Neural cell (in vitro differentiated cells): Measurements from ENCODE around the gene WTIP. TPM values are rescaled to one million over a fixed set of nuclear protein-coding genes. Genes with fewer than 3 reads are reported as not detected.
"Not testable (repeated sequence)": the region's sequence is repeated elsewhere in the genome, so short reads cannot be mapped to it uniquely, and the experiment has no call there.

Experiments
- H2AFZ ChIP-seq: fragments of 200-600, 300-800 bp; sonication (generic), shearing (Covaris generic); 2 replicates; pipeline ENCODE4 v1.6.0; 2014; ENCODE audit warnings: low read depth, mild to moderate bottlenecking, antibody characterized with exemption, low read length, moderate library complexity
- H3F3A ChIP-seq: fragments of 200-600 bp; shearing (Covaris generic); 2 replicates; pipeline ENCODE4 v1.6.1; 2016; ENCODE audit warnings: mild to moderate bottlenecking, moderate library complexity, mixed read lengths, antibody characterized with exemption, low read length; ENCODE audit not compliant: insufficient read depth, poor library complexity, severe bottlenecking
- H3K27ac ChIP-seq: fragments of 200-600, 300-800 bp; sonication (generic), shearing (Covaris generic); 2 replicates; pipeline ENCODE4 v1.5.1; 2014; ENCODE audit warnings: mild to moderate bottlenecking, low read length, moderate library complexity
- H3K27me3 ChIP-seq: fragments of 300-800, 200-600 bp; sonication (generic), shearing (Covaris generic); 2 replicates; pipeline ENCODE4 v1.6.0; 2014; ENCODE audit warnings: mild to moderate bottlenecking, low read depth, low read length, moderate library complexity; ENCODE audit not compliant: insufficient read depth
- H3K36me3 ChIP-seq: fragments of 300-800, 200-600 bp; sonication (generic), shearing (Covaris generic); 2 replicates; pipeline ENCODE4 v1.5.1; 2014; ENCODE audit warnings: mild to moderate bottlenecking, antibody characterized with exemption, low read length, moderate library complexity; ENCODE audit not compliant: insufficient read depth
- H3K4me2 ChIP-seq: fragments of 300-800, 200-600 bp; sonication (generic), shearing (Covaris generic); 2 replicates; pipeline ENCODE4 v1.6.0; 2014; ENCODE audit warnings: mild to moderate bottlenecking, low read length
- H3K4me3 ChIP-seq: fragments of 300-800, 200-600 bp; sonication (generic), shearing (Covaris generic); 2 replicates; pipeline ENCODE4 v1.5.1; 2014; ENCODE audit warnings: mild to moderate bottlenecking, low read length, moderate library complexity
- H3K79me2 ChIP-seq: fragments of 200-600 bp; shearing (Covaris generic); replicated peaks from 2 replicates; pipeline ENCODE4 v1.6.0; 2014; ENCODE audit warnings: mild to moderate bottlenecking, low read length, moderate library complexity; ENCODE audit not compliant: insufficient read depth
- H3K9ac ChIP-seq: fragments of 300-800, 200-600 bp; sonication (generic), shearing (Covaris generic); 2 replicates; pipeline ENCODE4 v1.6.1; 2016; ENCODE audit warnings: mild to moderate bottlenecking, low read length, mixed read lengths
- H3K9me2 ChIP-seq: fragments of 200-600 bp; shearing (Covaris generic); 2 replicates; pipeline ENCODE4 v1.6.1; 2016; ENCODE audit warnings: mild to moderate bottlenecking, low read length, mixed read lengths; ENCODE audit not compliant: insufficient read depth
- H3K9me3 ChIP-seq: fragments of 200-600, 300-800 bp; sonication (generic), shearing (Covaris generic); 2 replicates; pipeline ENCODE4 v1.6.1; 2016; ENCODE audit warnings: mild to moderate bottlenecking, mixed run types, low read length, moderate library complexity, mixed read lengths
- H4K20me1 ChIP-seq: fragments of 200-600 bp; shearing (Covaris generic); 2 replicates; pipeline ENCODE4 v1.6.1; 2016; ENCODE audit warnings: mild to moderate bottlenecking, mixed run types; ENCODE audit not compliant: insufficient read depth
- CTCF ChIP-seq: fragments of 450-650 bp; IDR thresholded peaks from 2 replicates; pipeline ENCODE4 v1.5.1; 2014; ENCODE audit warnings: antibody characterized with exemption, mild to moderate bottlenecking, moderate library complexity; ENCODE audit not compliant: poor library complexity, severe bottlenecking
- EP300 ChIP-seq: fragments of 450-650 bp; conservative IDR thresholded peaks from 2 replicates; pipeline ENCODE4 v1.6.1; 2014; ENCODE audit warnings: antibody characterized with exemption, mild to moderate bottlenecking, moderate library complexity; ENCODE audit not compliant: poor library complexity, severe bottlenecking
- EZH2 ChIP-seq: fragments of 200-600, 300-800 bp; shearing (Covaris generic), sonication (generic); IDR thresholded peaks from 2 replicates; pipeline ENCODE4 v1.6.1; 2014; ENCODE audit warnings: antibody characterized with exemption, low read length, borderline replicate concordance, mild to moderate bottlenecking; ENCODE audit not compliant: insufficient read depth, poor library complexity, severe bottlenecking
- MXI1 ChIP-seq: fragments of 450-650 bp; conservative IDR thresholded peaks from 2 replicates; pipeline ENCODE4 v1.6.1; 2014; ENCODE audit warnings: antibody characterized with exemption, mild to moderate bottlenecking; ENCODE audit not compliant: poor library complexity, severe bottlenecking
- RAD21 ChIP-seq: fragments of 450-650 bp; conservative IDR thresholded peaks from 2 replicates; pipeline ENCODE4 v1.6.1; 2014; ENCODE audit warnings: antibody characterized with exemption, mild to moderate bottlenecking, moderate library complexity
- SMC3 ChIP-seq: fragments of 450-650 bp; conservative IDR thresholded peaks from 2 replicates; pipeline ENCODE4 v1.6.1; 2014; ENCODE audit warnings: antibody characterized with exemption, mild to moderate bottlenecking, moderate library complexity; ENCODE audit not compliant: poor library complexity
- polyA plus RNA-seq: library from polyadenylated mRNA; depleted of rRNA; stranded (reverse); fragments of >200 nt; gene quantifications from 2 replicates; pipeline ENCODE4 v1.2.3, GENCODE V29; 2014
- TF ChIP-seq, protein P1 (sequence below): IDR thresholded peaks from 2 replicates; pipeline ENCODE4 v1.6.1; 2012; ENCODE audit warnings: borderline replicate concordance

Gene WTIP
- polyA plus RNA-seq, 1 donor from 2014 or later: 9.8 TPM

- H3K4me3 ChIP-seq, H3K9ac ChIP-seq, H3K4me2 ChIP-seq, H4K20me1 ChIP-seq, H3F3A ChIP-seq, H3K9me3 ChIP-seq, H3K9me2 ChIP-seq, H3K79me2 ChIP-seq, H3K27ac ChIP-seq, H3K27me3 ChIP-seq, H2AFZ ChIP-seq: not testable (repeated sequence)
- peaks cover 10% of the 10 kb centered on the region for H3K36me3 ChIP-seq
These were observed 12.5 kb upstream of the WTIP start for GRCh38 chr19:34469026-34469425.

DNA sequence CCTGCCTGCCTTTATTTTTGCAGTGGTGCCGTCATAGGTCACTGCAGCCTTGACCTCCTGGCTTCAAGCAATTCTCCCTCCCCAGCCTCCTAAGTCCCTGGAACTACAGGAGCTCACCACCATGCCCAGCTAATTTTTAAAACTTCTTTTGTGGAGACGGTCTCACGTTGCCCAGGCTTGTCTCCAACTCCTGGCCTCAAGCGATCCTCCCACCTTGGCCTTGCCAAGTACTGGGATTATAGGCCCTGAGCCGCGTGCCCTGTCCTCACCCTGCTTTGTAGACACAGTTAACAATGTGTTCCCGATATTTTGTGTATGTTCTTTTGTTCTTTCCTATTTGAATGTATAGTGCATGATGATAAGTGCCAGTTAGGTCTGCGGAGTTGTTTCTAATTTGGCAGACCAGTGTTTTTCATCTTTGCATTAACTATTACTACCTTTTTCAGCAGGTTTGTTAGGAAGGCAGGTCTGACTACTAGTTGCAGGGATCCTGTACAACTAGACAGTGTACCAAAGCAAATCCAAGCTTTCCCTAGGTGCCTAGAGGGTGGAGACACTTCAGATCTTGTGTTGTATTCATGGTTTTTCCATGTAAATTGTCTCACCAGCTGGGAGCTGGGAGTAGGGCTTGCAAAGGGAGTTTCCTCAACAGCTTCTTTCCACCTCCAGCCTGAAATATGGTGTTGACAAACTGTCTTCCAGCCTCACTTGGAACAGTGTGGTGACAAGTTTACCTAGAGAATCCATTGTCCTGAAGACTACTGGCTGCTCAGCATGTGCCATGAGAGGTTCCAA, 9.5 kb upstream of the WTIP start:
- no peaks in the 10 kb centered on the region for H3K9me2 ChIP-seq
- no peaks in the 10 kb centered on the region for H4K20me1 ChIP-seq
- no peak overlapping the region for H2AFZ ChIP-seq
- H3K4me2 ChIP-seq: no peak overlapping the region
- no peak overlapping the region for H3K27ac ChIP-seq
- H3K4me3 ChIP-seq: no peak overlapping the region
- TF ChIP-seq EZH2: no peak
- TF ChIP-seq MXI1: no peak
- TF ChIP-seq EP300: no peak
- H3K36me3 ChIP-seq: peaks cover 7% of the 10 kb centered on the region
- no peaks in the 10 kb centered on the region for H3K79me2 ChIP-seq
- H3K9ac ChIP-seq: no peak overlapping the region
- H3K27me3 ChIP-seq: no peaks in the 10 kb centered on the region
- H3F3A ChIP-seq: no peaks in the 10 kb centered on the region
- H3K9me3 ChIP-seq: no peaks in the 10 kb centered on the region

- H3K9ac ChIP-seq: no peak overlapping the region
- TF ChIP-seq MXI1 (no peak), SMC3 (no peak), EP300 (no peak), EZH2 (no peak), CTCF (no peak), RAD21 (no peak)
- TF ChIP-seq, protein P1, sequence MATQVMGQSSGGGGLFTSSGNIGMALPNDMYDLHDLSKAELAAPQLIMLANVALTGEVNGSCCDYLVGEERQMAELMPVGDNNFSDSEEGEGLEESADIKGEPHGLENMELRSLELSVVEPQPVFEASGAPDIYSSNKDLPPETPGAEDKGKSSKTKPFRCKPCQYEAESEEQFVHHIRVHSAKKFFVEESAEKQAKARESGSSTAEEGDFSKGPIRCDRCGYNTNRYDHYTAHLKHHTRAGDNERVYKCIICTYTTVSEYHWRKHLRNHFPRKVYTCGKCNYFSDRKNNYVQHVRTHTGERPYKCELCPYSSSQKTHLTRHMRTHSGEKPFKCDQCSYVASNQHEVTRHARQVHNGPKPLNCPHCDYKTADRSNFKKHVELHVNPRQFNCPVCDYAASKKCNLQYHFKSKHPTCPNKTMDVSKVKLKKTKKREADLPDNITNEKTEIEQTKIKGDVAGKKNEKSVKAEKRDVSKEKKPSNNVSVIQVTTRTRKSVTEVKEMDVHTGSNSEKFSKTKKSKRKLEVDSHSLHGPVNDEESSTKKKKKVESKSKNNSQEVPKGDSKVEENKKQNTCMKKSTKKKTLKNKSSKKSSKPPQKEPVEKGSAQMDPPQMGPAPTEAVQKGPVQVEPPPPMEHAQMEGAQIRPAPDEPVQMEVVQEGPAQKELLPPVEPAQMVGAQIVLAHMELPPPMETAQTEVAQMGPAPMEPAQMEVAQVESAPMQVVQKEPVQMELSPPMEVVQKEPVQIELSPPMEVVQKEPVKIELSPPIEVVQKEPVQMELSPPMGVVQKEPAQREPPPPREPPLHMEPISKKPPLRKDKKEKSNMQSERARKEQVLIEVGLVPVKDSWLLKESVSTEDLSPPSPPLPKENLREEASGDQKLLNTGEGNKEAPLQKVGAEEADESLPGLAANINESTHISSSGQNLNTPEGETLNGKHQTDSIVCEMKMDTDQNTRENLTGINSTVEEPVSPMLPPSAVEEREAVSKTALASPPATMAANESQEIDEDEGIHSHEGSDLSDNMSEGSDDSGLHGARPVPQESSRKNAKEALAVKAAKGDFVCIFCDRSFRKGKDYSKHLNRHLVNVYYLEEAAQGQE: no peak
- H3F3A ChIP-seq: no peaks in the 10 kb centered on the region
- no peaks in the 10 kb centered on the region for H3K27me3 ChIP-seq
- no peaks in the 10 kb centered on the region for H3K79me2 ChIP-seq
- H3K4me3 ChIP-seq: no peak overlapping the region
- no peak overlapping the region for H3K4me2 ChIP-seq
- no peak overlapping the region for H2AFZ ChIP-seq
- no peaks in the 10 kb centered on the region for H3K9me2 ChIP-seq
- H3K9me3 ChIP-seq: no peaks in the 10 kb centered on the region
- no peaks in the 10 kb centered on the region for H3K36me3 ChIP-seq
- H4K20me1 ChIP-seq: no peaks in the 10 kb centered on the region
- H3K27ac ChIP-seq: no peak overlapping the region
These were observed 7.1 kb upstream of the WTIP start for GRCh38 chr19:34474233-34474989.
